Breast epithelium (tissue), 4 donors: ENCODE measurements around the gene MDFIC. TPM values are rescaled to one million over a fixed set of nuclear protein-coding genes. Genes with fewer than 3 reads are reported as not detected.

Experiments used
- DNase-seq, 2 donors: peaks; one replicate each; pipeline ENCODE4 v3.0.0-alpha.2; 2019; ENCODE audit warnings: low spot score in 2 of 2
- H3K27ac ChIP-seq, 2 donors: fragments of 200-600 bp; sonication (generic) in 1 of 2; one replicate each; pipeline ENCODE4 v1.5.1; 2016 to 2019; ENCODE audit warnings: mild to moderate bottlenecking in 1 of 2
- H3K27me3 ChIP-seq, 2 donors: fragments of 200-600 bp; sonication (generic) in 1 of 2; one replicate each; pipeline versions ENCODE4 v1.5.1 to v1.6.0; 2017 to 2019; ENCODE audit warnings: control low read depth in 1 of 2, mild to moderate bottlenecking in 1 of 2
- H3K36me3 ChIP-seq: fragments of 200-600 bp; one replicate; pipeline ENCODE4 v1.5.1; 2019
- H3K4me1 ChIP-seq, 2 donors: fragments of 200-600 bp; sonication (generic); one replicate each; pipeline ENCODE4 v1.5.1; 2016 to 2019; ENCODE audit warnings: control low read depth in 1 of 2
- H3K4me3 ChIP-seq, 3 donors: fragments of 200-600 bp; sonication (generic); 1 replicate in 2 of 3; 2 replicates in 1 of 3; pipeline ENCODE4 v1.5.1; 2016 to 2019; ENCODE audit warnings: mild to moderate bottlenecking in 3 of 3, moderate library complexity in 2 of 3
- H3K9me3 ChIP-seq, 2 donors: fragments of 200-600 bp; sonication (generic) in 1 of 2; one replicate each; pipeline ENCODE4 v1.5.1; 2016 to 2019; ENCODE audit warnings: control low read depth in 1 of 2
- POLR2A ChIP-seq: fragments of 450-650 bp; IDR thresholded peaks from one replicate; pipeline ENCODE4 v1.6.1; 2016; ENCODE audit warnings: antibody characterized with exemption, mild to moderate bottlenecking, moderate library complexity
- POLR2AphosphoS5 ChIP-seq, 3 donors: sonication (generic); formaldehyde crosslinking; IDR thresholded peaks; one replicate each; pipeline ENCODE4 v1.6.1; 2017; ENCODE audit warnings: antibody characterized with exemption in 3 of 3
- intact Hi-C: fragments of 100-400 bp; cut with DNase I; formaldehyde crosslinking; loops from one replicate; pipeline ENCODE4 v1.15.1; 2023; ENCODE audit warnings: low total_unique reads
- total RNA-seq, 3 donors: library from RNA; depleted of rRNA; stranded (reverse); fragments of >200 nt; gene quantifications; one replicate each; pipeline ENCODE4 v1.1.0, GENCODE V29; 2016
- TF ChIP-seq, protein P1 (sequence below), 3 donors: fragments of 450-650 bp; IDR thresholded peaks; one replicate each; pipeline ENCODE4 v1.5.1; 2016 to 2017; ENCODE audit warnings: antibody characterized with exemption in 3 of 3, mild to moderate bottlenecking in 3 of 3, moderate library complexity in 3 of 3

MDFIC gene
- total RNA-seq, 3 donors from 2014 or later = 29.9 to 146 (median 55.4) TPM

DNA sequence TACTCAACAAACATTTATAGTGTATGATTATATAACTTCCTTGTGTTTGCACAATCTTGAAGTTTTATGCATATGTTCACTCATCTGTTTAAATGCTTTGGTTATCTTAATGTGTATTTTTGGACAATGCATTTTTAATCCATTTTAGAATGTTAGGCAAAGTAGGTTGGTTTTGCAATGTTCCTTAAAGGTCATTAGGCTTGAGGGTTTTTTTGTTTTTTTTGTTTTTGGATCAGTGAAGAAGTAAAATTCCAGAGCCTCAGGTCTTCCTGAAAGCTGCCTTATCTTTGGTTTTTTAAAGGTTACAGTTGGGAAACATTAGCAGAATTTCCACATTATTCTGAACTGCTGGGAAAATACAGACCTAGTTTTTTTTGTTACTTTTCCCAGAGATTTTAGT, 12.8 kb downstream of the MDFIC start:
- H3K36me3 ChIP-seq = no peaks in the 10 kb centered on the region
- H3K9me3 ChIP-seq = no peaks in the 10 kb centered on the region
- no peak overlapping the region for H3K27ac ChIP-seq
- no peak for DNase-seq
- H3K27me3 ChIP-seq = no peaks in the 10 kb centered on the region
- TF ChIP-seq POLR2A (no peak), POLR2AphosphoS5 (IDR thresholded peaks at IDR 0.05) (no peak)
- TF ChIP-seq, protein P1, sequence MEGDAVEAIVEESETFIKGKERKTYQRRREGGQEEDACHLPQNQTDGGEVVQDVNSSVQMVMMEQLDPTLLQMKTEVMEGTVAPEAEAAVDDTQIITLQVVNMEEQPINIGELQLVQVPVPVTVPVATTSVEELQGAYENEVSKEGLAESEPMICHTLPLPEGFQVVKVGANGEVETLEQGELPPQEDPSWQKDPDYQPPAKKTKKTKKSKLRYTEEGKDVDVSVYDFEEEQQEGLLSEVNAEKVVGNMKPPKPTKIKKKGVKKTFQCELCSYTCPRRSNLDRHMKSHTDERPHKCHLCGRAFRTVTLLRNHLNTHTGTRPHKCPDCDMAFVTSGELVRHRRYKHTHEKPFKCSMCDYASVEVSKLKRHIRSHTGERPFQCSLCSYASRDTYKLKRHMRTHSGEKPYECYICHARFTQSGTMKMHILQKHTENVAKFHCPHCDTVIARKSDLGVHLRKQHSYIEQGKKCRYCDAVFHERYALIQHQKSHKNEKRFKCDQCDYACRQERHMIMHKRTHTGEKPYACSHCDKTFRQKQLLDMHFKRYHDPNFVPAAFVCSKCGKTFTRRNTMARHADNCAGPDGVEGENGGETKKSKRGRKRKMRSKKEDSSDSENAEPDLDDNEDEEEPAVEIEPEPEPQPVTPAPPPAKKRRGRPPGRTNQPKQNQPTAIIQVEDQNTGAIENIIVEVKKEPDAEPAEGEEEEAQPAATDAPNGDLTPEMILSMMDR (IDR thresholded peaks at IDR 0.05) = no peak
- H3K4me1 ChIP-seq = peaks cover 0 to 5% of the 10 kb centered on the region in 2 donors
- intact Hi-C loops = no loop called here
- no peak overlapping the region for H3K4me3 ChIP-seq

DNA sequence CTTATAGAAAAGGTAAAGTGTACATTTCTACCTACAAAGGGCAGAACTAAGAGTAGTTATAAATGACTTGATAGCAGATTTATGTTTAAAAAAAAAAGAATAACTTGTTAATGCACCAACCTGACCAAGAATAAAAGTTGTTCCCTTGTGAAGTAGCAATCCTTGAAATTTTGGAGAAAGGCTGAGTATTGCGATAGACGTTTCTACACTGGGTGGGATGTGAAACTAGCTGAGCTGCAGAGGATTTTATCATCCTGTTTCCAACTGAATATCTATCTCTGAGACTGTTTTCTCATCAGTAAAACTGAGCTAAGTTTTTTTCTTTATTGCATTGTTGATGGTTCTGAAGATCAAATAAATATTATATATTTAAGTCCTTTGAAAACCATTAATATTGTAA, 14.6 kb downstream of the MDFIC start:
- Histone ChIP-seq H3K36me3 (no peaks in the 10 kb centered on the region), H3K27ac (no peak overlapping the region), H3K9me3 (no peaks in the 10 kb centered on the region), H3K4me1 (peaks cover 0 to 5% of the 10 kb centered on the region in 2 donors), H3K27me3 (no peaks in the 10 kb centered on the region), H3K4me3 (no peak overlapping the region)
- TF ChIP-seq POLR2AphosphoS5 (IDR thresholded peaks at IDR 0.05) (no peak), POLR2A (no peak)
- TF ChIP-seq, protein P1 (IDR thresholded peaks at IDR 0.05) = no peak
- no peak for DNase-seq
- intact Hi-C loops = no loop called here

DNA sequence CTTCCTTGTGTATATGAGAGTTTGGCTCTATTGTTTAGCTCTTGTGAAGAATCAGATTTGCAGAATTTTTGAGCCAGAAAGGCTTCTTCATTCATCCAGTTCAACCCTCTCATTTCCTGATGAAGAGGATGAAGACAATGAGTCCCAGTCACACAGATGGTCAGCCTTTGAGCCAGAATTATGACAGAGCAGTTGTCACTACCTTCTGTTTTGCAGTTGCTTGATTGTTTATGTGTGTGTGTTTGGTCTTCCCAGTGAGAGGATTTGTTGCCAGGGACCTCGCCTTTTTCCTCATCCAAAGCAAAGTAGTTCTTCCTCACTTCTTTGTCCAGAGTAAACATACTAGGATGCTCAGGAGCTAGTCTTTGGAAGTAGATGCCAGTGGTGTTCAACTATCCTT, 15.6 kb downstream of the MDFIC start:
- no peaks in the 10 kb centered on the region for H3K36me3 ChIP-seq
- TF ChIP-seq POLR2AphosphoS5 (IDR thresholded peaks at IDR 0.05) (no peak), POLR2A (no peak)
- TF ChIP-seq, protein P1 (IDR thresholded peaks at IDR 0.05) = no peak
- no peak overlapping the region for H3K4me3 ChIP-seq
- intact Hi-C loops = no loop called here
- DNase-seq = no peak
- H3K9me3 ChIP-seq = no peaks in the 10 kb centered on the region
- no peak overlapping the region for H3K27ac ChIP-seq
- peaks cover 0 to 5% of the 10 kb centered on the region in 2 donors for H3K4me1 ChIP-seq
- H3K27me3 ChIP-seq = no peaks in the 10 kb centered on the region

DNA sequence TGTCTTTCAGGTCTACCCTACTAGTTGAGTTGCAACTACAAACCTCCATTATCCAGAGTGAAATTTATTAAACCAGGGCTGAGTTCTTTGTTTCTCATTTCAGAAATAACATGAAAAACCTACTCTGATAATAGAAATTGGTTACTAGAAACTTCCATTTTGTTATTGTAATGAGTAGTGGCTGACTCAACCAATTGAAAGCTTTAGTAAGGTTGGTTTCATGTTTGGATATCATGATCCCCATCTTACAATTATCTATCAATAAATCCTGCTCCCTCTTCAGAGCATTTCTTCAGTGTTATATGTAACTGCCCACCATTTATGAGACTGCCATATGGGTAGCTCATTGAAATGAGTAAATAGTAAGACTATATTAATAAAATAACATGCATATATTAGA, 16.9 kb downstream of the MDFIC start:
- no peak overlapping the region for H3K27ac ChIP-seq
- H3K4me3 ChIP-seq = no peak overlapping the region
- H3K36me3 ChIP-seq = no peaks in the 10 kb centered on the region
- no peaks in the 10 kb centered on the region for H3K9me3 ChIP-seq
- no peak for DNase-seq
- no peaks in the 10 kb centered on the region for H3K27me3 ChIP-seq
- intact Hi-C loops = no loop called here
- TF ChIP-seq, protein P1 (IDR thresholded peaks at IDR 0.05) = no peak
- TF ChIP-seq POLR2AphosphoS5 (IDR thresholded peaks at IDR 0.05) (no peak), POLR2A (no peak)
- H3K4me1 ChIP-seq = peaks cover 0 to 5% of the 10 kb centered on the region in 2 donors

DNA sequence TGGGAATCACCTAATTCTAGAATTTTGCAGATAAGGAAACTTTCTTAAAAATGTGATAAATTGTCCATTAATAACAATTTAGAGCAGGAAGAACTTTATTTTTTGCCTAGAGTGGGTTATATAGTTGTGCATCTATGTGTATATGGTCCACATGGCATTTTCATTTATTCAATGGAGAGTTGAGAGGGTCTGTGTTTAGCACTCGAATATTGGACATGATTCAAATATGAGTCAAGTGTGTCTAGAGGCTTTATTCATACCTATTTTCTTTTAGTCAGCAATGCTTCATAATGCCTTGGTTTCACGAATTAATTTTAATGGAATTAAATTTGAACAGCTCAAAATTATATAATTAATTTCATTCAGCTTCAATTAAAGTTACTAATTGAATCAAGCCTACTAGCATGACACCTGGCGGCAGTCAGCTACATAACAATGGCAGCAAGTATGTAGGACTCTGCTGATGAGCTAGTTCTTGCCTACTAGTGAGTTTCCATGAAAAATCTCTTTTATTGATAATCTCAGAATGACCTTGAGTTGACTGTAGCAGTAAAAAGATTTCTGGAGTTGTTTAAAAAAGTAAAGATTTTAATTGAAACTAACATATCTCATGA, 17.7 kb downstream of the MDFIC start:
- Histone ChIP-seq H3K27ac (no peak overlapping the region), H3K9me3 (no peaks in the 10 kb centered on the region), H3K27me3 (no peaks in the 10 kb centered on the region), H3K4me3 (no peak overlapping the region), H3K4me1 (peaks cover 0 to 5% of the 10 kb centered on the region in 2 donors), H3K36me3 (no peaks in the 10 kb centered on the region)
- TF ChIP-seq POLR2A = no peak
- no peak for TF ChIP-seq POLR2AphosphoS5 (IDR thresholded peaks at IDR 0.05)
- TF ChIP-seq, protein P1 (IDR thresholded peaks at IDR 0.05) = no peak
- intact Hi-C loops = no loop called here
- DNase-seq = no peak
